ENCODE measurements around the gene HEMGN. TPM values are rescaled to one million over a fixed set of nuclear protein-coding genes. Genes with fewer than 3 reads are reported as not detected.
"Not testable (repeated sequence)": the region's sequence is repeated elsewhere in the genome, so short reads cannot be mapped to it uniquely, and the experiment has no call there.

The HEMGN gene
- polyA plus RNA-seq (2013, experiment 1 of 2; ENCODE audit: insufficient read length): not detected
- not detected for polyA plus RNA-seq (2013, experiment 2 of 2; ENCODE audit: insufficient read length)

- DNase-seq: no peak
These were observed at the start of gene HEMGN for GRCh38 chr9:97938081-97938644. TSS of gene HEMGN (minus strand) at chr9:97938172. CDS start at chr9:97938136, 36 bp downstream.

DNA sequence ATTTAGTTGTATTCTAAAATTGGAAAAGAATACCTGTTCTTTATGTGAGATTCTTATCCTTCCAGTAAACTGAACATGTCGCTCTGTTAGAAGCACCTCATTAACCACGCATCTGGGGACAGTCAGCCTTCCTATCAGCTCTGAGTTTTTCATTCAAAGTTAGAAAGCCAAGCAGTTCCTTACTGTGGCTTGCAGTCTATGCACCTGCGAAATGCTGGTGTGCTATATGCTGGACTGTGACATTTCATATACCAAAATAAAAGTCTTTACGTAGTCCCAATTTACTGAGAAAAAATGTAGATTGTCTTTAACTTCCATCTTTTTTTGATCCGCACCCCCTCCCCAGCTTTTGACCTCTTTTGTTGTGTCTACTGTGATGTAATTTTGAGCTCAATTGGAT, 49.5 kb upstream of the HEMGN start:
- DNase-seq: no peak

- DNase-seq: peak; percentile 31
These were observed 47.3 kb upstream of the HEMGN start for GRCh38 chr9:97985058-97985861.

DNA sequence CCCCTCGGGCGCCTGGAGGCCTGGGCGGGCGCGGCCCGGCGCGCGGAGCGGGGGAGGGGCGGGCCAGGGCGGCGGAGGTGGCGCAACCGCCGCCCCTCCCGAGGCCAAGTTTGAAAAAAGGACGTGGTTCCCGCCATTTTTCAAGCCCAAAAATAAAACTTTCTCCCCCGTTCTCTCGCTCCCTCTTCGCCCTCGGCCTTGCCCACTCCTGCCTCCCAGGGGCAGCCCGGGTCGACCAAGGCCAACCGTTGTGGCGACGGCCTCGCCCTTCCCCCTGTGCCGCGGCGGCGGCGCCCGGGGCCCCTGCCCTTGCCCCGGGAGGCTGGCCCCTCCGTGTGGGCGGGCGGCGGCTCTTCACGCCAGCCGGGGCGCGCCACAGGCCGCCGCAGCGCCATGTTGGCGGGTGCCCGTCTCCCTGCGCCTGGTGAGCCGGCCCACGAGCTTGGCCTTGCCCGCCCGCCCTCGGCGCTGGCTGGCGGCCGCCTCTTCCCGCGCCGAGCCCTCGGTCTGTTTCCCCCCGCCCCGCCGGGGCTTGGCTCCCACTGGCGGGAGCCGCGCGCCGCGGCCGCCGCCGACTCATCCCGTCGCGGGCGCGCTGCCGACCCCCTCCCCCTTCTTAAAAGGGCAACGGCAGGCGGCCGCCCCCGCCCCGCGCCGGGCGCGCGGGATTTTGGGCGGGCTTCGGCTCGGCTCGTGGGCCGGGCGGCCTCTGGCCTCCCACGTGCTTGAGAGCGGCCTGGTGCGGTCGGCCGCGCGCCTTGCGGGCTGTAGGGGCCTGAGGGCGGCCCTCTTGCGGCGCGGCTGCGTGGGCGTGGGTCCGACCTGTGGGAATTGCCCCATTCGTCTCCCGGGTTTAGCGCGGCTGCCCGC, 46.5 kb upstream of the HEMGN start:
- peak; percentile 85 for DNase-seq

DNA sequence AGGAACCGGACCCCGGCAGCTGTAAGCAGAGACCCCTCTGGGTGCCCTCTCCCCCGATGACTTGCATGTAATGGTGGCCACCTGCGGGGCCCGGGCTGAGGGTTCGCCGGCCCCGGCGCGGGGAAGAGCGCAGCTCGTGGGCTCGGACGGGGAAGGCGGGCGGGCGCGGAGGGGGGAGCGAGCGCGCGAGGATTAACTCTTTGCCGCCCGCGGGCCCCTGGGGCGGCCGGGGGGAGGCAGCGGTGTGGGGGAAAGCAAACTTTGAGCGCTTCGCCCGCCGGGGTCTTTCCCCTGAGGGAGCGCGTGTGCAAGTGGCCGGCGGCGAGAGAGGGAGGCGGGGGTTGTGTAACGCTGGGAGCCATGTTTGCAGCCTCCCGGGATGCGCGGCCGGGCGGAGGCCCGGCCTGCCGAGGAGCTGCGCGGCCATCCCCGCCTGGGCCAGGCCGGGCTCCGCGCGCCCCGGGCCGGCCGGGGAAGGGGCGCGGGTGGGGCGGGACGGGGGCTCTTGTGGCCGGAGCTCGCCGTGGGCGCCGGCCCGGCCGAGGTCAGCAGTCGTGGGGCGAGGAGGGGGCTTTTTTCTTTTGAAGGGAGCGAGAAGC, 45.7 kb upstream of the HEMGN start:
- DNase-seq: peak; percentile 35

DNA sequence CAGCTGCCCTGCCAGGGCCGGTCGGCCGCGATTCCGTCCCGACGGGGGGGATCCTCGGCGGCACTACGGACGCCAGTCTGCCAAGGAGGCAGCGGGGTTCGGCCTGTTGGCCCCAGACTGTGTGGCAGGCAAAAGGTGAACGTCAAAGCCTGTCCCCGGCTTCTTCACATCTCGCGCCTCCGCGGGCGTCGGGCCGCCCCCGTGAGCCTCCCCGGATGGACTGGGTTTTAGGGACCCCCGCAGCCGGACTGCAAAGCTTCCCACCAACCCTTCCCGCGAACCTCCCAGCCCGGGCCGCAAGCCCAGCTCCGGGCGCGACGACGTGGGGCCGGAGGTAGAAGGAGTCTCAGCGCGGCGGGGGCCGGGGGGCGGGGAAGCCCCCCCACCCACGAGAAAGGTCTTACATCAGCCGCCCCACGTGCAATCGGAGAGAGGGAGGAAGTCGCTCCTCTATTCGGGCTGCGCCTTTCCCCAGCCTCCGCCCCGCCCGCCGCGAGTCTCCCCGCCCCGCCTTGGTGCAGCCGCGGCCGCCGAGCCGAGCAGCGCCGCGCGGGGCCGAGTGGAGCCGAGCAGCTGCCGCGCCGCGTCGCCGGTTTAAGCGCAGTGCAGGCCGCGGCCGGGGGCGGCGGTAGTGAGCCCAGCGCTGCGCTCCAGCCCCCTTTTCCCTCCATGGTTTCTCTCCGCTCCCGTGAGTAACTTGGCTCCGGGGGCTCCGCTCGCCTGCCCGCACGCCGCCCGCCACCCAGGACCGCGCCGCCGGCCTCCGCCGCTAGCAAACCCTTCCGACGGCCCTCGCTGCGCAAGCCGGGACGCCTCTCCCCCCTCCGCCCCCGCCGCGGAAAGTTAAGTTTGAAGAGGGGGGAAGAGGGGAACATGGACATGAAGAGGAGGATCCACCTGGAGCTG, 45.0 kb upstream of the HEMGN start, which contains the start of gene ANP32B:
Gene ANP32B (plus strand): TSS at position 659 of the 906 bp plus-strand sequence. CDS start 215 bp downstream, at position 874.
- peak; percentile 97 for DNase-seq

DNA sequence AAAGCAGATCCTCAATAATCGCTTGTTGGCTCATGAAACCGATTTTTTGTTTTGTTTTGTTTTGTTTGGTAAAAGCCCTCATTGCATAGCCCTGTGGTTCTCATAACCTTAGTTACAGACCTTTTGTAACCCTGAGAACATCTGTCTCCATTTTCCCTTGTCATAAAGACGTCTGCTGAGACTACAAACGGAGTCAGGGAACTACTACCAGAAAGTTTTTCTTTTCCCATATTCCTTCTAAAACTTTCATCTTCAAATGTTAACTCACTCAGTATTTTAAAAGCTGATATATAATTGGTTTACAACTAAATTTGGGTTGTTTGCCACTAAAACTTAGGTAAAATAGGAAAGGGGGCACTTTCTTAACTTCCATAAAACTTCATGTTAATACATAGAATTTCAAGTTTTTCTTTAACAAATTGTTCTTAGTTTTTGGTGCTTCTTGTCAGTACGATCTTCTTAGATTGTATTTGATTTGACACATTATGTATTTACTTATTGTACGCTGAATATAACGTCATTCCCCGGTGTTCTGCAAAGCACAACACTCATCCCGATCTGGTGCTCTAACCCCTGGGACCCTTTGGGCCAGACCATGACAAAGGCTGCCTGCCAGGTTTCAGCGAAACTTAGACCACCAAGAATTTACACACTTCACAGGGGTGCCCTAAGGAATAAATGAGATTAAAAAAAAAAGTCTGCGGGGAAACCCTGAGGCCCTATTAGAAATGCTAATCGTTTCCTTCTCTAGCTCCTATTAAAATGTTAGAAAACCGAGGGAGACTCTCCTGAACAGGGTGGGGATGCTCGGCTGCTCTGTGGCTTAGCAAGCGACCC, 44.1 kb upstream of the HEMGN start:
- DNase-seq: no peak

DNA sequence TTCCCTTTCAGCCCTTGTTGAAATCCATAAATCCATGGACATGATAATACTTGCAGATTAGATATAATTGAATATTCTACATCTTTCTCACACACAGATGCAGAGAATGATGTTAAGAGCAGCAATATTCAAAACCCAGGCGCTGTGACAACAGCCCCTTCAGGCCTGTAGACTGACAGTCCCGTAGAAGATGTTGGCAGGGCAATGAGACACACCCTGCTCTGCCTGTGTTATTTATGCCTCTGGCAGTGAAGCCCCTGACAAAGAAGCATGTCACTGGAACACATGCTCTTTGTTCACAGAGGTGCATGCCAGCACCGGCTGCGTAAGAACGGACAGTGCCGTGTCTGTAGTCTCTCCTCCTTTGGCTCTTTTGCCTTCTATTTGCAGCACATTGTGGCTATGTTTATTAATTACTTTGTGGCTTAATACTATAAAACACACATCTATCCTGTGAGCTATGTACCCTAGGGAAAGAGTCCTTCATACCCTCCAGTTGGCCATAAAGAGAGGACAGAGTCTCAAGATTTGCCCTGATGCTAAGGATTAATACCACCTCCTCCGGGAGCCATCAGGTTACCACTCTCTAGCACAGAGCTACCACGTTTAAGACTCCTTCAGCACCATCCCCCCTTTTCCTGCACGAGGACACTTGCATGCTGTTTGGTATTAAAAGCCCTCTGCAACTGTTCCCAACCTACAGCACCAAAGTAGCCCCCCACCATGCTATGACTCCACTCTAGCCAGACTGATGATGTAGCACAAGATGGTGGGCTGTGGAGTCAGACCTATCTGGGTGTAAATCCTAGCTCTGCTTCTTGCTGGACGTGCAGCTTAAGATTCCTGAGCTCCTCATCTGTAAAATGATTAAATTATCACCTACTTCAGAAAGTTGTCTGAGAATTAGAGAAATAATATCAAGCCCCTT, 43.2 kb upstream of the HEMGN start:
- DNase-seq: no peak

- peak; percentile 47 for DNase-seq
These were observed 42.5 kb upstream of the HEMGN start for GRCh38 chr9:97980479-97980803.

- DNase-seq: no peak
These were observed 42.0 kb upstream of the HEMGN start for GRCh38 chr9:97979788-97980478.

- DNase-seq: no peak
These were observed 40.6 kb upstream of the HEMGN start for GRCh38 chr9:97978371-97979130.

DNA sequence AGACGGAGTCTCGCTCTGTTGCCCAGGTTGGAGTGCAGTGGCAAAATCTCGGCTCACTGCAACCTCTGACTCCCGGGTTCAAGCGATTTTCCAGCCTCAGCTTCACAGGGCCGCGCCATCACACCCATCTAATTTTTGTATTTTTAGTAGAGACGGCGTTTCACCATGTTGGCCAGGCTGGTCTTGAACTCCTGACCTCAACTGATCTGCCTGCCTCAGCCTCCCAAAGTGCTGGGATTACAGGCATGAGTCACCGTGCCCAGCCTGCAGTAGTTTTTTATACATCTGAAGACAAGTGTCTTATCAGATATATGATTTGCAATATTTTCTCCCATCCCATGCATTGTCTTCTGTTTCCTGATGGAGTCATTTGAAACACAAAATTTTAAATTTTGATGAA, 38.7 kb upstream of the HEMGN start:
- not testable (repeated sequence) for DNase-seq

- DNase-seq: peak; percentile 76
These were observed 37.4 kb upstream of the HEMGN start for GRCh38 chr9:97975376-97975775.

DNA sequence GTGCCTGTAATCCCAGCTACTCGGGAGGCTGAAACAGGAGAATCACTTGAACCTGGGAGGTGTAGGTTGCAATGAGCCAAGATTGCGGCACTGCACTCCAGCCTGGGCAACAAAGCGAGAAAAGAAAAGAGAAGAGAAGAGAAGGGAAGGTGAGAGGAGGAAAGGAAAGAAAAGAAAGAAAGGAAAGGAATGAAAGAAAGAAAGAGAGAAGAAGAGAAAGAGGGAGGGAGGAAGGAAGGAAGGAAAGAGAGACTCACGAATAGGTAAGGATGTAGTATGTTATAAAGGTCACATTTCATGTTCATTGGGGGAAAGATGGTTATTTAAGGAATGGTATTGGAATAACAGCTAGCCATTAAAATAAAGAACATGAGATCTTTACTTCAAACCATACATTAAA, 34.8 kb upstream of the HEMGN start:
- no peak for DNase-seq

GRCh38 chr9:97970165-97970564, 32.2 kb upstream of the HEMGN start:
- no peak for DNase-seq

GRCh38 chr9:97969014-97969413, 31.0 kb upstream of the HEMGN start:
- DNase-seq: no peak

DNA sequence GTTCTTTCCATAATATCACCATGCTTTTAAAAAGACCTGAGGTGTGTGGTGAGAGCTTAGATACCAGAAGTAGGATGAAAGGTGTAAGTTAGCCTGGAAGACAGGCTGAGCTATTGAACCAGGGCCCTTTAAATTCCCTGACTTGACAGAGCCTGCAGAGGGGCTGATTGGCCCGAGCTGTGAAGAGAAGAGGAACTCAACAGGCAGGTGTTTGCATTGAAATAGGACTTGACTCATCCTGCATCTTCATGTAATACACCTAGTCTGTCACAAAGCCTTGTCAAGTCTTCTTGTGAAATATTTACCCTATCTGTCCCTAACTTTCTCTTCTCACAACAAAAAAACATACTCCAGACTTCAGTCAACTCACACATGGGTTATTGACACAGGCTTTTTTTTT, 28.5 kb upstream of the HEMGN start:
- DNase-seq: no peak

- DNase-seq: no peak
These were observed 26.9 kb upstream of the HEMGN start for GRCh38 chr9:97964901-97965300.
